GM12801 (cell line): ENCODE results near the gene CHRND.

Experiments
- CTCF ChIP-seq: IDR thresholded peaks from one replicate; pipeline ENCODE4 v1.5.1; 2011; ENCODE audit warnings: control low read depth; ENCODE audit not compliant: insufficient read length; ENCODE audit errors: extremely low read depth

The CHRND gene

GRCh38 chr2:232544674-232545073, 18.7 kb downstream of the CHRND start:
- no peak for TF ChIP-seq CTCF

- no peak for TF ChIP-seq CTCF
Measured at GRCh38 chr2:232545511-232546375, 19.8 kb downstream of the CHRND start.

- TF ChIP-seq CTCF, result no peak
Measured at GRCh38 chr2:232547991-232548390, 22.0 kb downstream of the CHRND start.

- TF ChIP-seq CTCF, result no peak
Measured at GRCh38 chr2:232549655-232550353, 23.8 kb downstream of the CHRND start.

- no peak for TF ChIP-seq CTCF
Measured at GRCh38 chr2:232550354-232551249, 24.6 kb downstream of the CHRND start, which contains the start of the genes EIF4E2 and TIGD1. EIF4E2 (plus strand) TSS chr2:232550689; CDS start chr2:232550725, 36 bp downstream. TIGD1 (minus strand) TSS chr2:232550557; CDS start chr2:232549882, 675 bp downstream.

- TF ChIP-seq CTCF, result no peak
Measured at GRCh38 chr2:232551250-232551638, 25.3 kb downstream of the CHRND start.
